ENCODE results near the gene DUOXA2.

DUOXA2 gene

DNA sequence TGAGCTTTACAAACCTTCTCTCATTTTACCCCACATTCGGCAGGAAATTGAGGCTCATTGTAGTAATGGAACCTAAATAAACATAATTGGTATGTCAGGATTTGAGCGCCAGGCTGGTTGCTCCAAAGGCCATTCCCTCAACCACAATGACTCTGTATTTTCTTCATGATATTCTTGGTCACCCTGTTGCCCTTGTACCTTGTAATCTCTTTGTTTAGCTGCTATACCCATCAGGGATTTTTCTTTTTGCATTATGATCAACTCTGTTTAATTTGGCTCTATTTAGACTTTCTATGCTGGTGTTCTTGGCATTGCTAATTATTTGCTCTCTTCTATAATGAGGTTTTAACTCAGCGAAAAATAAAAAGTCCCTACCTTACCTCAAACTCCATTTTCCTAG lies 30.0 kb upstream of the DUOXA2 start:
- H3K4me3 ChIP-seq (ENCODE audit: low read depth, low read length): no peak overlapping the region
- TF ChIP-seq, protein P1, sequence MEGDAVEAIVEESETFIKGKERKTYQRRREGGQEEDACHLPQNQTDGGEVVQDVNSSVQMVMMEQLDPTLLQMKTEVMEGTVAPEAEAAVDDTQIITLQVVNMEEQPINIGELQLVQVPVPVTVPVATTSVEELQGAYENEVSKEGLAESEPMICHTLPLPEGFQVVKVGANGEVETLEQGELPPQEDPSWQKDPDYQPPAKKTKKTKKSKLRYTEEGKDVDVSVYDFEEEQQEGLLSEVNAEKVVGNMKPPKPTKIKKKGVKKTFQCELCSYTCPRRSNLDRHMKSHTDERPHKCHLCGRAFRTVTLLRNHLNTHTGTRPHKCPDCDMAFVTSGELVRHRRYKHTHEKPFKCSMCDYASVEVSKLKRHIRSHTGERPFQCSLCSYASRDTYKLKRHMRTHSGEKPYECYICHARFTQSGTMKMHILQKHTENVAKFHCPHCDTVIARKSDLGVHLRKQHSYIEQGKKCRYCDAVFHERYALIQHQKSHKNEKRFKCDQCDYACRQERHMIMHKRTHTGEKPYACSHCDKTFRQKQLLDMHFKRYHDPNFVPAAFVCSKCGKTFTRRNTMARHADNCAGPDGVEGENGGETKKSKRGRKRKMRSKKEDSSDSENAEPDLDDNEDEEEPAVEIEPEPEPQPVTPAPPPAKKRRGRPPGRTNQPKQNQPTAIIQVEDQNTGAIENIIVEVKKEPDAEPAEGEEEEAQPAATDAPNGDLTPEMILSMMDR (IDR thresholded peaks at IDR 0.05; ENCODE audit: borderline replicate concordance, insufficient read depth, low read depth, low read length): no peak

DNA sequence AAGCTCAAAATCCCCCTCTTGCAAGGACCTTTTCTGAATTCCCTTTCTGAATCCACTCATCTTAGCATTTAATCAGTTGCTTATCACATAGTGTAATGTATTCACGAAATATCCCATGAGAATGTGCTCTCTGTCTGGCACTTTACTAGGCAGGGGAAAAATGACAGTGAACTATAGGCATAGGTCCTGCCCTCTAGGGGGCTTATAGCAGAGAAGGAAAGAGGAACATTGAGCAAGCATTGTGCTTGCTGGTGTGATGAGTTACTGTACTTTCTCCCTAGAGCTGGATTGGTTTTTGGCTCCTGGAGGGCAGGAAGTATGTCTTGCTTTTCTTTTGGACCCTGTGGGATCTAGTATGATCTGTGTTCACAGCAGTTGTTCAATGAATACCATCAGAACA lies 26.6 kb upstream of the DUOXA2 start:
- TF ChIP-seq, protein P1 (IDR thresholded peaks at IDR 0.05; ENCODE audit: borderline replicate concordance, insufficient read depth, low read depth, low read length): no peak
- no peak overlapping the region for H3K4me3 ChIP-seq (ENCODE audit: low read depth, low read length)

DNA sequence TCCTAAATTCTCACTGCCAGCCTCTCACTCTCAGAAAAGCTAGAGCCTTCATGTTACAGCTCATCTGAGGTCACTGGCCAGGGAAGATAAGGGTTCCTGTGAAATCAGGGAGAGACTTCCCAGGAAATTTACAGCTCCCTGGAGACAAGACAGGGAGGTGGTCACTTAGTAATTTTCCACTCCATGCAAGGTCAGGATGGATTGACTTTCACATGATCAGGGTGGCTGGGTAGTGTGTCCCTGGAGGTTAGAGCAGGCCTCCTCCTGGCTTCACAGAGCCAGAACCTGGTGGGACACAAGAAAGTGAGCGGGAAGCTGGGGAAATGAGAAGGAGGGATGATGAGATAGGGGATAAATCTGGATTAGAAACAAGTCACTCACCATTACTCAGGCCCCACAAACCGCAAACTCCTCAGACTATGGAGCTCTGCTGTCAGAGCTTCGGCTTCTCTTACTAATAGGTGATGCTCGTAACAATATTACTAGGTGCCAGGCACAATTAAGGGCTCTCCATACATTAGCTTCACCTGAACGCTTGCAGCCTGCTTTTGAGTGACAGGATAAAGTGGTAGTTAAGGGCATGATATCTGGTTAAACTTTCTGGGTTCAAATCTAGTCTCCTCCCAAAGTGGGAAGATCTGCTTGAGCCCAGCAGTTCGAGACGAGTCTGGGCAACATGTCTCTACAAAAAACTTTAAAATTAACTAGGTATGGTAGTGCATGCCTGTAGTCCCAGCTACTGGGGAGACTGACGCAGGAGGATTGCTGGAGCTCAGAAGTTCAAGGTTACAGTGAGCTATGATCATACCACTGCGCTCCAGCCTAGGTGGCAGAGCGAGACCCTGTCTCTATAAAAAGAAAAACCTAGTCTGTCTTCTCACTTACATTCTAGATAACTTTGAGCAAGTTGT lies 25.1 kb upstream of the DUOXA2 start:
- TF ChIP-seq, protein P1 (IDR thresholded peaks at IDR 0.05; ENCODE audit: borderline replicate concordance, insufficient read depth, low read depth, low read length): no peak

DNA sequence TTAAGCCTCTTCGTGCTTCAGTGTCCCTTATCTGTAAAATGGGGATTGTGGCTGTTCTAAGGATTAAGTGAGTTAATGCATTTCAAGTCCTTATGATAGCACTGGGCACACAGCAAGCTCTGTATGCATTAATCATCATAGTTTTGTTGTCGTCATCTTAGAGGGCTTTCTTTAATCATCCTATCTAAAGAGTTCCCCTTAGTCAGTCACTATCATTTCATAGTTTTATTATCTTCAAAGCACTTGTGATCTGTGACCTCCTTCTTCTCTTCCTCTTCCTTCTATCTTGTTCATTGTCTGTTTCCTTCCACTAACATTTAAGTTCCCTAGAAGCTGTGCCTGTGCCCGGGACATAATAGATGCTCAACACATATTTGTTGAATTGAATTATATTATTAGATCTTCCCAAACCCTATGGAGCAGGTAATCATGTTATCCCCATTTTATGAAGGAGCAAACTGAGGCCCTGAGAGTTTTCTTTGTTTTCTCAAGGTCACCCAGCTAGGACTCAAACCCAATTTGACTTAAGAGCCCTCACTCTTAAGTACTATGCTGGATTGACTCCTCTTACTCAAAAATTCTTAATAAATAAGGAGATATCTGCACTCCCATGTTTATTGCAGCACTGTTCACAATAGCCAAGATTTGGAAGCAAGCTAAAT lies 24.3 kb upstream of the DUOXA2 start:
- TF ChIP-seq, protein P1 (IDR thresholded peaks at IDR 0.05; ENCODE audit: borderline replicate concordance, insufficient read depth, low read depth, low read length): no peak
- H3K4me3 ChIP-seq (ENCODE audit: low read depth, low read length): no peak overlapping the region

More for the DNA sequence above, 25.1 kb upstream of the DUOXA2 start:
- no peak overlapping the region for H3K4me3 ChIP-seq (ENCODE audit: low read depth, low read length)

DNA sequence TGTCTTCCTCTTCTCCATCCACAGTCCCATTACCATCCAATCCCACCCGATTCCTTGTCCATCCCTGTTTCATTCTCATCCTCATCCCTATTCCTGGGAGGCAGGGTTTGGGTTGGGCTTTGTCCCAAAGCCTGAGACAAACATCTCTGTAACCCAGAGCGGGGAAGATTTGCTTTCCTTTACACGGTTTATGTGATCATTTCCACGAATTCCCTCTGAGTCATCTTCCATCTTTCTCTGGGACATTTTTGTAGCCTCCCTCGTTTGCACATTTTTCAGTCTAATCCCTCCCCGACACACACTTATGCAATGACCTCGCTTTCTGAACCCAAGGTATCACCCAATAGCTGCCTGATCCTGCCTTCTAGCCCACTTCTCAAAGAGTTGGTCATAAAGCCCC lies 23.0 kb upstream of the DUOXA2 start:
- no peak overlapping the region for H3K4me3 ChIP-seq (ENCODE audit: low read depth, low read length)
- TF ChIP-seq, protein P1 (IDR thresholded peaks at IDR 0.05; ENCODE audit: borderline replicate concordance, insufficient read depth, low read depth, low read length): no peak

DNA sequence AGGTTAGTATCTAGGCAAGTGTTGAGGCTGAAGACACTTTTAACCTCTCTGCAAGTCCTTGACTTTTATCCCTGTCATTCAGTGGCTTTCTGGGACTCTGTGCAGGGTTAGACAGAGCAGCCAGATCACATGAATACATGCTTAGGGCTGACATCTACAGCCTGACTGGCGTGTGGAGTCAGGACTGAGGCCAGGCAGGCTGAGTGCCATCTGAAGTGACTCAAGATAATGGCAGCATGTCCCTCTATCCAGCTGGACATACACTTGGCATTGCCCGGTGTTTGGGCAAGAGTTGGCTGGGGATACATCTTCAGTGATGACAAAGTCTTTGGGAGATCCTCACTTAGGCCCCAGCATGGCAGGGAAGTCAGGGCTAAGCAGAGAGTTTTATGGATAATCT lies 22.6 kb upstream of the DUOXA2 start:
- TF ChIP-seq, protein P1 (IDR thresholded peaks at IDR 0.05; ENCODE audit: borderline replicate concordance, insufficient read depth, low read depth, low read length): no peak
- H3K4me3 ChIP-seq (ENCODE audit: low read depth, low read length): no peak overlapping the region
